Testis (tissue), 2 donors: ENCODE data around the gene OGFR.

Experiments
- CTCF ChIP-seq, 3 experiments: fragments of 450-650 bp in 2 of 3; fragments of 200-600 bp in 1 of 3; sonication (generic) in 1 of 3; IDR thresholded peaks; one replicate each; pipeline ENCODE4 v1.5.1; 2016 to 2019; ENCODE audit warnings: antibody characterized with exemption in 3 of 3, mild to moderate bottlenecking in 2 of 3, moderate library complexity in 1 of 3
- POLR2A ChIP-seq: fragments of 450-650 bp; IDR thresholded peaks from one replicate; pipeline ENCODE4 v1.6.1; 2017; ENCODE audit warnings: antibody characterized with exemption, mild to moderate bottlenecking, moderate library complexity

- TF ChIP-seq POLR2A (no peak), CTCF (IDR thresholded peaks at IDR 0.05) (no peak)
Observed at GRCh38 chr20:62858058-62858830, 53.6 kb downstream of the OGFR start.
